Endodermal cell (in vitro differentiated cells): Measurements from ENCODE around the gene CSAD. TPM values are rescaled to one million over a fixed set of nuclear protein-coding genes. Genes with fewer than 3 reads are reported as not detected.
A peak's percentile ranks its signal among the peaks of the same experiment; 100 is the strongest.

ENCODE experiments used
- DNase-seq: peaks from one replicate; pipeline ENCODE4 v3.0.0-alpha.2; 2017
- H3K27ac ChIP-seq: 2 replicates; pipeline ENCODE4 v1.5.1; 2013; ENCODE audit warnings: mild to moderate bottlenecking, low read depth, low read length, moderate library complexity
- H3K27me3 ChIP-seq: 2 replicates; pipeline ENCODE4 v1.6.1; 2013; ENCODE audit warnings: mild to moderate bottlenecking, low read length, moderate library complexity; ENCODE audit not compliant: insufficient read depth, control insufficient read depth, poor library complexity, severe bottlenecking
- H3K36me3 ChIP-seq: 2 replicates; pipeline ENCODE4 v1.7.0; 2013; ENCODE audit warnings: mild to moderate bottlenecking, low read length, moderate library complexity; ENCODE audit not compliant: control insufficient read depth, insufficient read depth
- H3K4me1 ChIP-seq: one replicate; pipeline ENCODE4 v1.7.0; 2013; ENCODE audit warnings: low read length; ENCODE audit not compliant: control insufficient read depth, insufficient read depth
- H3K4me3 ChIP-seq: 2 replicates; pipeline ENCODE4 v1.5.1; 2013; ENCODE audit warnings: mild to moderate bottlenecking, low read length, moderate library complexity
- H3K9ac ChIP-seq: 2 replicates; pipeline ENCODE4 v1.6.1; 2013; ENCODE audit warnings: mild to moderate bottlenecking, low read length, moderate library complexity; ENCODE audit not compliant: poor library complexity, severe bottlenecking; ENCODE audit errors: extremely low read depth
- H3K9me3 ChIP-seq: 2 replicates; pipeline ENCODE4 v1.6.1; 2013; ENCODE audit warnings: mild to moderate bottlenecking, low read length, moderate library complexity; ENCODE audit not compliant: control insufficient read depth
- H3K27ac Mint-ChIP-seq: 2 replicates; pipeline ENCODE4 v1.8.0; 2020; ENCODE audit warnings: mixed read lengths
- H3K27me3 Mint-ChIP-seq: 2 replicates; pipeline ENCODE4 v1.8.0; 2021; ENCODE audit warnings: mild to moderate bottlenecking, mixed read lengths; ENCODE audit not compliant: insufficient read depth
- H3K36me3 Mint-ChIP-seq: 2 replicates; pipeline ENCODE4 v1.8.0; 2020; ENCODE audit warnings: low read depth, mixed read lengths
- H3K4me1 Mint-ChIP-seq: 2 replicates; pipeline ENCODE4 v1.8.0; 2020; ENCODE audit warnings: mixed read lengths
- H3K4me3 Mint-ChIP-seq: 2 replicates; pipeline ENCODE4 v1.8.0; 2020; ENCODE audit warnings: mild to moderate bottlenecking, moderate library complexity, mixed read lengths
- H3K9me3 Mint-ChIP-seq: 2 replicates; pipeline ENCODE4 v1.8.0; 2020; ENCODE audit warnings: mild to moderate bottlenecking, mixed read lengths
- WGBS, 2 experiments: methylation state at CpG; one replicate each; pipeline versions ENCODE4 v1.1.5 to v1.1.7; 2013; ENCODE audit warnings: missing lambda C conversion rate in 2 of 2, mixed read lengths in 1 of 2; ENCODE audit not compliant: insufficient coverage in 1 of 2, insufficient read length in 1 of 2; 5-methylcytosine and 5-hydroxymethylcytosine counted together
- total RNA-seq, 2 donors: library from RNA; stranded (reverse); fragmentation: NEBNext Ultra II Directional in 1 of 2; extraction: Animal tissue kit (Norgen Biotek cat#: 25700) in 1 of 2; gene quantifications; 2 replicates in 1 of 2; 3 replicates in 1 of 2; pipeline ENCODE4 v1.2.1, GENCODE V29; 2021
- TF ChIP-seq, protein P1 (sequence below): fragments of 200-600 bp; sonication (generic); conservative IDR thresholded peaks from 2 replicates; pipeline ENCODE4 v1.5.0; 2021; ENCODE audit warnings: antibody characterized with exemption, mild to moderate bottlenecking

CSAD gene
- total RNA-seq, 2 donors from 2014 or later: 24.9 to 38.2 TPM

DNA sequence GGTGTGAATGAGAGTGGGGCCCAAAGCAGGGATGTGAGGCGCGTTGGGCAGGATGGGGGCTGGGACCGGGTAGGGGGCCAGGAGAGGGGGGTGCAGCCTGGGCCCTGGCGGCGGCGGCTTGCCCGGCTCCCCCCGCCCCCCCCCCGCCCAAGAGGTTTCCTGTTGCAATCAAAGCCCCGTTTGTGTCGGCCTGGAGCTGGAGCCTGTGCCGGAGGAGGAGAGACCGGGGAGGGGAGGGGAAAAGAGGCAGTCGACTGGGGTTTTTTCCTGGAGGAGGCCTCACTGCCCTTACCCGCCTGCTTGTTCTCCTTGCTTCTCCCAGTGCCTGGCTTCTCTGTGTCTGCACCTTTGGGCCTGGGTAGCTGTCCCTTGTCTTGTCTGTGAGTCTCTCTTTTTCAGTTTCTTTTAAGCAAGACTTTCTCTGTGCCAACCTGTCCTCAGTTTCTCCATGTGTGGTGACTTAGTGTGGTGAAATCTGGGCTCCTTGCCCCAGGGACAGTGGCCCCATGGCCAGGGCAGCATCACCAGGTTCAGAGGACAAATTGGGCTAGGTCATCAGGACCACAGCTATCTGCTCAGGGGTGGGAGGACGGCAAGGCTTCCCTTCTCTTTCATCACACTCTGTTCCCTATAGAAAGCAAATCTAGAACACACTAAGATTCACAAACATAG, 42.8 kb upstream of the CSAD start:
- Mint-ChIP-seq H3K36me3 (peaks cover 4% of the 10 kb centered on the region), H3K27me3 (peaks cover 25% of the 10 kb centered on the region), H3K9me3 (no peaks in the 10 kb centered on the region), H3K4me3 (peak overlapping the region; percentile 28), H3K4me1 (peaks cover 46% of the 10 kb centered on the region), H3K27ac (peak overlapping the region; percentile 74)
- TF ChIP-seq, protein P1, sequence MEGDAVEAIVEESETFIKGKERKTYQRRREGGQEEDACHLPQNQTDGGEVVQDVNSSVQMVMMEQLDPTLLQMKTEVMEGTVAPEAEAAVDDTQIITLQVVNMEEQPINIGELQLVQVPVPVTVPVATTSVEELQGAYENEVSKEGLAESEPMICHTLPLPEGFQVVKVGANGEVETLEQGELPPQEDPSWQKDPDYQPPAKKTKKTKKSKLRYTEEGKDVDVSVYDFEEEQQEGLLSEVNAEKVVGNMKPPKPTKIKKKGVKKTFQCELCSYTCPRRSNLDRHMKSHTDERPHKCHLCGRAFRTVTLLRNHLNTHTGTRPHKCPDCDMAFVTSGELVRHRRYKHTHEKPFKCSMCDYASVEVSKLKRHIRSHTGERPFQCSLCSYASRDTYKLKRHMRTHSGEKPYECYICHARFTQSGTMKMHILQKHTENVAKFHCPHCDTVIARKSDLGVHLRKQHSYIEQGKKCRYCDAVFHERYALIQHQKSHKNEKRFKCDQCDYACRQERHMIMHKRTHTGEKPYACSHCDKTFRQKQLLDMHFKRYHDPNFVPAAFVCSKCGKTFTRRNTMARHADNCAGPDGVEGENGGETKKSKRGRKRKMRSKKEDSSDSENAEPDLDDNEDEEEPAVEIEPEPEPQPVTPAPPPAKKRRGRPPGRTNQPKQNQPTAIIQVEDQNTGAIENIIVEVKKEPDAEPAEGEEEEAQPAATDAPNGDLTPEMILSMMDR: no peak
- no peaks in the 10 kb centered on the region for H3K9me3 ChIP-seq
- H3K9ac ChIP-seq: no peak overlapping the region
- H3K27ac ChIP-seq: no peak overlapping the region
- DNase-seq: peak; percentile 84
- H3K4me1 ChIP-seq: peaks cover 15% of the 10 kb centered on the region
- WGBS, 2 experiments: 33% methylated on average over 3 to 11 of the region's 16 CpGs
- no peaks in the 10 kb centered on the region for H3K36me3 ChIP-seq
- no peak overlapping the region for H3K4me3 ChIP-seq
- peaks cover 13% of the 10 kb centered on the region for H3K27me3 ChIP-seq

DNA sequence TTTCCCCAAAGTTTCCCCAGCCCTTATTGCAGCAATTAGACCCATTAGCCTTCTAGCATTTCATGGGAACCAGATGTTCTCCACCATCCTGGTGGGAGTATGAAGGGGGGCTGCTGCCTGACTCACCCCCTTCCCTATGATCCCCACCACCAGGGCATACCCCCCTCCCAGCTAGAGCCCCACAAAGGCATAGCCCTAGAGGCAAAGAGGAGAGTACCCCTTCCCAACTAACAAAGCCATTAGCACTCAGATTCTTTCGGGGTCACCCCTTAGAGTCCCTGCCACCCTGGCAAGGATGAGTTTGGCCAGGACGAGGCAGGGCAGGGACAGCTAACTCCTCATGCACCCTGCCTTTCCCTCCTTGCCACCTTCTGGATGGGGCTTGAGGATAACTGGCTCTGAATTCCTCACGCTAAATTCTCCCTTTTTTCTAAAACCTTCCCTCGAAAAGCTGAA, 42.1 kb upstream of the CSAD start:
- Histone ChIP-seq H3K27me3 (peaks cover 20% of the 10 kb centered on the region), H3K36me3 (no peaks in the 10 kb centered on the region), H3K27ac (no peak overlapping the region), H3K9me3 (no peaks in the 10 kb centered on the region), H3K9ac (no peak overlapping the region), H3K4me1 (peaks cover 15% of the 10 kb centered on the region), H3K4me3 (no peak overlapping the region)
- H3K36me3 Mint-ChIP-seq: peaks cover 4% of the 10 kb centered on the region
- WGBS, 2 experiments: 45 to 52% methylated on average over 3 to 4 of the region's 4 CpGs
- peak overlapping the region; percentile 28 for H3K4me3 Mint-ChIP-seq
- no peaks in the 10 kb centered on the region for H3K9me3 Mint-ChIP-seq
- no peak overlapping the region for H3K27ac Mint-ChIP-seq
- peaks cover 31% of the 10 kb centered on the region for H3K27me3 Mint-ChIP-seq
- TF ChIP-seq, protein P1: no peak
- DNase-seq: peak; percentile 74
- peaks cover 53% of the 10 kb centered on the region for H3K4me1 Mint-ChIP-seq

DNA sequence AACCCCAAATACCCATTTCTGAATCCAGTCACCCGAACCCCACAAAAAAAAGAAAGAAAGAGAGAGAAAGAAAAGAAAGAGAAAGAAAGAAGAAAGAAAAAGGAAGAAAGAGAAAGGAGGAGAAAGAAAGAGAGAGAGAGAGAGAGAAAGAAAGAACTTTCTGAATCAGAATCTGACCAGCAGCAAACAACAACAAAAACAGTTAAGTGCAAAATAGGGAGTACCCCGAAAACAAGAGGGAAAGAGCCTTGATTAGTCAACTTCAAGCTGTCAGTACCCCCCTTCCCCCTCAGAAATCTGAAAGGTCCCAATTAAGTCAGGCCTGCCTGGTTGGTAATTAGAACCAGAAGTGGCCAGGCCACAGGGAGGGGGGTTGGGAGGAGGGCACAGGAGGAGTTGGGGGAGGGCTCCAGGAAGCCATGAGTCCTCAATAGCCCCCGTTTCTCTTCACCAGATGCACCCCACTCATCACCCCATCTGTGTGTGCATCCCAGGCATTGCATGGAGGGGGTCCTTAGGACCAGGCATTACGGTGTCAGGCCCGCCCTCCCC, 41.5 kb upstream of the CSAD start:
- DNase-seq: peak; percentile 60
- TF ChIP-seq, protein P1: no peak
- Mint-ChIP-seq H3K36me3 (peaks cover 4% of the 10 kb centered on the region), H3K4me3 (peak overlapping the region; percentile 69), H3K27ac (no peak overlapping the region), H3K9me3 (no peaks in the 10 kb centered on the region), H3K4me1 (peaks cover 59% of the 10 kb centered on the region), H3K27me3 (peaks cover 34% of the 10 kb centered on the region)
- no peak overlapping the region for H3K27ac ChIP-seq
- 17 to 37% methylated on average over 1 to 3 of the region's 5 CpGs for WGBS, 2 experiments
- no peaks in the 10 kb centered on the region for H3K36me3 ChIP-seq
- no peaks in the 10 kb centered on the region for H3K9me3 ChIP-seq
- no peak overlapping the region for H3K9ac ChIP-seq
- H3K4me1 ChIP-seq: peaks cover 18% of the 10 kb centered on the region
- H3K27me3 ChIP-seq: peaks cover 21% of the 10 kb centered on the region
- peak overlapping the region; percentile 45 for H3K4me3 ChIP-seq
